ENCODE results near the gene ING5. TPM values are rescaled to one million over a fixed set of nuclear protein-coding genes. Genes with fewer than 3 reads are reported as not detected.

ING5 gene
- total RNA-seq, 3 donors from 2014 or later: 24.6 to 52.3 (median 35.1) TPM

DNA sequence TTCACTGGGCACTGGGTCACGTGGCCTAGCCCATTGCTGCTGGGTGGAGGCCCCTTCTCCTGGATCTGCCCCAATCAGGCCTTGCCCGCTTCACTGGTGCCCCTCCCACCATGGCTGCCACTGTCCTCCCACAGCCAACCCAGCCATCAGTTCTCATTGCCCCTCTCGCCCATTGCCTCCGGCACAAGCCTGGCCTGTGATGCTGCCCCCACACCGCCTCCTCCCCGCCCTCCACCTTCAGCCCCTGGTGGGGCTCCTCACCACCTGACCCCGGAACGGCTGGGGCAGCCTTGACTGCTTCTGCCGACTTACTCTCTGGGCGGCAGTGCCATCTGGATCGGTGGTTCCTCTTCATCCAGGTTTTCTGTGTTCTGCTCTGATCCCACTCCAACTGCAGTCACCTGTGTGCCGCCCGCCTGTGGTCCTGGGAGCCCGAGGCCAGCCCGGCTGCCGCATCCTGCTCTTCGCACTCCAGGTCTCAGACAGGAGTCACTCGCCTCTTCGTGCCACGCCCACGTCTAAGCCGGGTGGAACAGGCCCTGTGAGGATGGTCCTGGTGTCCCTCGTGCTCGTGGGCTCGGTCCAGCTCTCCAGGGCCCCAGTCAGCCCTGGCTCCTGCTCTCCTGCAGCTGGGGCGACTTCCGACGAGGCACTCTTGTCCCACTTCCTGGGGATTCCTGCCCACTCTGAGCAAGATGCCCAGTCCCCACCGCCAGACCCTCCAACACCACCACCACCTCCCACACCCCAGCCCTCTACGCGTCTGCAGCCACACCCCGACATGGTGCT lies 46.8 kb downstream of the ING5 start:
- no peak for ATAC-seq
- intact Hi-C loops (cut with DNase I, micrococcal nuclease): no loop called here
- Histone ChIP-seq H3K36me3 (ENCODE audit: low read depth) (peaks cover 3% of the 10 kb centered on the region), H3K4me3 (no peak overlapping the region), H3K9me3 (no peaks in the 10 kb centered on the region), H3K4me1 (ENCODE audit: low read depth) (no peaks in the 10 kb centered on the region)
- DNase-seq: no peak
- TF ChIP-seq CTCF (IDR thresholded peaks at IDR 0.05): no peak

DNA sequence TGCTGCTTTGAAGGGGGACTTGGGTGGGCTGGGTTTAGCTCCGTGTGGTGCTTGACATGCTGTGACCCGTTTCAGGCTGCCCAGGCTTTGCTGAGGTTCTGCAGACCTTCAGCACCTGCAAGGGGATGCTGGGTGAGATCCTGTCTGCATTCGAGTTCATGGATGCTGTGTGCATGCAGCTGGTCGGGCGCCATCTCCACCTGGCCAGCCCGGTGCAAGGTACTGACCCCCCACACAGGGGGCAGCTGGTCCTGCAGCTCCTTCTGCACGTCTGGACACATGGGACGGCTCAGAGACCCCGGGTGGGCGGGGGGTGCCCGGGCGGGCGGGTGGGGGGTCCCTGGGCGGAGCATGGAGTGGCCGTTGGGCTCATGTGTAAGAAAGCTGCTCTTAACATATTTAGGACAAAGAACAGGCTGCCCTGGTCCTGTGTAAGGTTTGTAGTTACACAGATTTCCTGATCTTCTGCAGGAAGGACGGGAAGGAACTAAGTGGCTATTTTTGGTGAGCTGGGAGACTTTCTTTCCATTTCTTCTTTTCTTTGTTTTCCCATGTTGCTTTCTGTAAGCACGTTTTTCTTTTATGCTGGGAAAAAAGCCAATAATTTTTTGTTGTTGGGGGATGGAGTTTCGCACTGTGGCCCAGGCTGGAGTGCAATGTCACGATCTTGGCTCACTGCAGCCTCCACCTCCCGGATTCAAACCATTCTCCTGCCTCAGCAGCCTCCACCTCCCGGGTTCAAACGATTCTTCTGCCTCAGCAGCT lies 48.4 kb downstream of the ING5 start:
- Histone ChIP-seq H3K36me3 (ENCODE audit: low read depth) (peaks cover 3% of the 10 kb centered on the region), H3K4me1 (ENCODE audit: low read depth) (no peaks in the 10 kb centered on the region), H3K4me3 (no peak overlapping the region), H3K9me3 (no peaks in the 10 kb centered on the region)
- no peak for DNase-seq
- intact Hi-C loops (cut with DNase I, micrococcal nuclease): no loop called here
- no peak for TF ChIP-seq CTCF (IDR thresholded peaks at IDR 0.05)
- no peak for ATAC-seq

DNA sequence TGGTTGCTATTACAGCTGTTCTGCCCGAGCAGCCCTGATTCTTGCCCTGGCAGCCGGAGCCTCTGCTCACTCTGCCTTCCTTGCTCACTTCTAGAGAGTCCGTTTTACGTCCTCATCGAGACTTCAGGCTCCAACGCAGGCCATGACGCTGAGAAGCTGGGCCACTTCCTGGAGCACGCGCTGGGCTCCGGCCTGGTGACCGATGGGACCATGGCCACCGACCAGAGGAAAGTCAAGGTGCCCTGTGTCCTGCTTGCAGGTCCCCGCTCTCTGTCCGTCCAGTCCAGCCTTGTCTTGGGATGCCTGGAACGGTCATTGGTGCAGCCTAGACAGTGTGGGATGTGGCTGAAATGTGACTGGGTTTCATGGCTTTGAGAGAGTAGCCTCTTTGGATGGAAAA lies 49.3 kb downstream of the ING5 start:
- Histone ChIP-seq H3K36me3 (ENCODE audit: low read depth) (peaks cover 3% of the 10 kb centered on the region), H3K9me3 (no peaks in the 10 kb centered on the region), H3K4me1 (ENCODE audit: low read depth) (no peaks in the 10 kb centered on the region), H3K4me3 (no peak overlapping the region)
- DNase-seq (no peak), ATAC-seq (no peak)
- no peak for TF ChIP-seq CTCF (IDR thresholded peaks at IDR 0.05)
- intact Hi-C loops (cut with DNase I, micrococcal nuclease): no loop called here

DNA sequence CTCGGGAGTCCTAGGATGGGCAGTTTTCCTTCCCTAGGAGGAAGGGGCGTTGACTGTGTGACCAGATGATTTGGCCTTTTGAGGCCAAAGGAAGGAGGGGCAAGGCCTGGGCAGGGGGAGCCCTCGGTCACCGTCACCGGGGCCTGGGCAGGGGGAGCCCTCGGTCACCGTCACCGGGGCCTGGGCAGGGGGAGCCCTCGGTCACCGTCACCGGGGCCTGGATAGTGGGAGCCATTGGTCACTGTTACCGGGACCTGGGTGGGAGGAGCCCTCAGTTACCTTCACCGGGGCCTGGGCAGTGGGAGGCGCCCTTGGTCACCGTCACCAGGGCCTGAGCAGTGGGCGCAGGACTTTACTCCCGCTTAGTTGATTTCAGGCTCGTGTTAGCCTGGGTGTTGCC lies 49.9 kb downstream of the ING5 start:
- DNase-seq (no peak), ATAC-seq (no peak)
- Histone ChIP-seq H3K36me3 (ENCODE audit: low read depth) (peaks cover 3% of the 10 kb centered on the region), H3K9me3 (no peaks in the 10 kb centered on the region), H3K4me1 (ENCODE audit: low read depth) (no peaks in the 10 kb centered on the region), H3K4me3 (no peak overlapping the region)
- intact Hi-C loops (cut with DNase I, micrococcal nuclease): no loop called here
- no peak for TF ChIP-seq CTCF (IDR thresholded peaks at IDR 0.05)

DNA sequence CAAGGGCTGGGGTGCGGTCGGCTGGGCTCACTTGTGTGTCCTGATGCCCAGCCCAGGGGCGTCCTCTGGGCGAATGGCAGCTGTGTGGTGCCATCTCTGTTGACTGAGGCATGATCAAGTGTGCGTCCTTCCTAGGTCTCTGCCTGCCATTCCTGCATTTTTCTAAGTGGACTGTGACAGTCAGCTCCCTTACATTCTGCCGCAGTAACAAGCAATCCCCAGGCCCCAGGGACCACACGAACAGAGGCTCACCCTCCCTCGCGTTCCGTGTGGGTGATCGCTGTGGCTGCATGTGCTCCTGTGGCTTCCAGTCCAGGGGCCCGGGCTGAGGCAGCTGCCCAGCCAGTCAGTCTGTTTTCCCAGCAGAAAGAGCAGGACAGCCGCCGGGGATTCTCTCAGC lies 50.4 kb downstream of the ING5 start:
- no peak for TF ChIP-seq CTCF (IDR thresholded peaks at IDR 0.05)
- ATAC-seq (no peak), DNase-seq (no peak)
- Histone ChIP-seq H3K9me3 (no peaks in the 10 kb centered on the region), H3K4me1 (ENCODE audit: low read depth) (no peaks in the 10 kb centered on the region), H3K4me3 (no peak overlapping the region), H3K36me3 (ENCODE audit: low read depth) (no peaks in the 10 kb centered on the region)
- intact Hi-C loops (cut with DNase I, micrococcal nuclease): no loop called here
